ENCODE measurements around the gene POMP.
"Not testable (repeated sequence)": the region's sequence is repeated elsewhere in the genome, so short reads cannot be mapped to it uniquely, and the experiment has no call there.

POMP gene

GRCh38 chr13:28685114-28685513 is 26.2 kb downstream of the POMP start:
- no peak for TF ChIP-seq Cebpa-rat (IDR thresholded peaks at IDR 0.05)
- H3K4me2 ChIP-seq: no peak overlapping the region
- H3K27me3 ChIP-seq: no peaks in the 10 kb centered on the region
- no peaks in the 10 kb centered on the region for H4K20me1 ChIP-seq
- H3K36me3 ChIP-seq: peaks cover 8% of the 10 kb centered on the region
- H3K9me3 ChIP-seq: peaks cover 8% of the 10 kb centered on the region
- no peak overlapping the region for H3K27ac ChIP-seq
- H3K9ac ChIP-seq: no peak overlapping the region
- no peaks in the 10 kb centered on the region for H3K4me1 ChIP-seq
- no peak overlapping the region for H3K4me3 ChIP-seq

GRCh38 chr13:28685892-28686291 is 27.0 kb downstream of the POMP start:
- Histone ChIP-seq H3K9ac (no peak overlapping the region), H3K9me3 (peaks cover 8% of the 10 kb centered on the region), H3K27ac (no peak overlapping the region), H4K20me1 (no peaks in the 10 kb centered on the region), H3K27me3 (no peaks in the 10 kb centered on the region), H3K4me2 (no peak overlapping the region), H3K4me1 (no peaks in the 10 kb centered on the region), H3K4me3 (no peak overlapping the region), H3K36me3 (0 out of 2 replicates have a peak, but pooled peaks cover under 1% of the 10 kb centered on the region)
- no peak for TF ChIP-seq Cebpa-rat (IDR thresholded peaks at IDR 0.05)

- not testable (repeated sequence) for H3K9me3 ChIP-seq, H3K36me3 ChIP-seq, H3K4me1 ChIP-seq, H3K9ac ChIP-seq, H4K20me1 ChIP-seq, H3K27ac ChIP-seq, H3K4me3 ChIP-seq, H3K4me2 ChIP-seq, H3K27me3 ChIP-seq
Observed at GRCh38 chr13:28693605-28694491, 34.9 kb downstream of the POMP start.

GRCh38 chr13:28697441-28697840 is 38.5 kb downstream of the POMP start:
- H3K27ac ChIP-seq: no peak overlapping the region
- H3K4me2 ChIP-seq: no peak overlapping the region
- TF ChIP-seq Cebpa-rat (IDR thresholded peaks at IDR 0.05): no peak
- no peaks in the 10 kb centered on the region for H4K20me1 ChIP-seq
- H3K27me3 ChIP-seq: no peaks in the 10 kb centered on the region
- H3K36me3 ChIP-seq: no peaks in the 10 kb centered on the region; the same call in 1 of the 2 replicates
- no peaks in the 10 kb centered on the region for H3K9me3 ChIP-seq
- H3K4me3 ChIP-seq: no peak overlapping the region
- H3K9ac ChIP-seq: no peak overlapping the region
- no peaks in the 10 kb centered on the region for H3K4me1 ChIP-seq

- H3K27ac ChIP-seq: no peak overlapping the region
- no peak overlapping the region for H3K4me2 ChIP-seq
- no peak overlapping the region for H3K4me3 ChIP-seq
- H4K20me1 ChIP-seq: no peaks in the 10 kb centered on the region
- H3K4me1 ChIP-seq: no peaks in the 10 kb centered on the region
- H3K9me3 ChIP-seq: no peaks in the 10 kb centered on the region
- H3K36me3 ChIP-seq: no peaks in the 10 kb centered on the region; the same call in 1 of the 2 replicates
- H3K9ac ChIP-seq: no peak overlapping the region
- no peaks in the 10 kb centered on the region for H3K27me3 ChIP-seq
- no peak for TF ChIP-seq Cebpa-rat (IDR thresholded peaks at IDR 0.05)
Observed at GRCh38 chr13:28699246-28699645, 40.3 kb downstream of the POMP start.

GRCh38 chr13:28704282-28704681 is 45.4 kb downstream of the POMP start:
- H3K4me2 ChIP-seq: no peak overlapping the region
- no peak overlapping the region for H3K27ac ChIP-seq
- H4K20me1 ChIP-seq: no peaks in the 10 kb centered on the region
- H3K4me1 ChIP-seq: no peaks in the 10 kb centered on the region
- H3K27me3 ChIP-seq: no peaks in the 10 kb centered on the region
- no peak overlapping the region for H3K9ac ChIP-seq
- TF ChIP-seq Cebpa-rat (IDR thresholded peaks at IDR 0.05): no peak
- H3K9me3 ChIP-seq: no peaks in the 10 kb centered on the region
- H3K4me3 ChIP-seq: no peak overlapping the region
- no peaks in the 10 kb centered on the region; the same call in 1 of the 2 replicates for H3K36me3 ChIP-seq

- H3K36me3 ChIP-seq: no peaks in the 10 kb centered on the region; the same call in 1 of the 2 replicates
- no peak overlapping the region for H3K27ac ChIP-seq
- H3K4me2 ChIP-seq: no peak overlapping the region
- H3K27me3 ChIP-seq: no peaks in the 10 kb centered on the region
- H3K9ac ChIP-seq: no peak overlapping the region
- H3K4me1 ChIP-seq: no peaks in the 10 kb centered on the region
- no peaks in the 10 kb centered on the region for H3K9me3 ChIP-seq
- H4K20me1 ChIP-seq: no peaks in the 10 kb centered on the region
- no peak overlapping the region for H3K4me3 ChIP-seq
- TF ChIP-seq Cebpa-rat (IDR thresholded peaks at IDR 0.05): no peak
Observed at GRCh38 chr13:28704919-28705318, 46.0 kb downstream of the POMP start.

GRCh38 chr13:28705461-28706083 is 46.6 kb downstream of the POMP start:
- no peak overlapping the region for H3K27ac ChIP-seq
- H3K36me3 ChIP-seq: no peaks in the 10 kb centered on the region
- no peaks in the 10 kb centered on the region for H3K4me1 ChIP-seq
- no peaks in the 10 kb centered on the region for H4K20me1 ChIP-seq
- no peak overlapping the region for H3K4me2 ChIP-seq
- TF ChIP-seq Cebpa-rat (IDR thresholded peaks at IDR 0.05): no peak
- no peaks in the 10 kb centered on the region for H3K9me3 ChIP-seq
- no peak overlapping the region for H3K9ac ChIP-seq
- H3K27me3 ChIP-seq: no peaks in the 10 kb centered on the region
- H3K4me3 ChIP-seq: no peak overlapping the region

GRCh38 chr13:28707629-28708427 is 48.9 kb downstream of the POMP start:
- H3K9me3 ChIP-seq: no peaks in the 10 kb centered on the region
- H3K9ac ChIP-seq: no peak overlapping the region
- H3K4me1 ChIP-seq: no peaks in the 10 kb centered on the region
- no peaks in the 10 kb centered on the region for H3K36me3 ChIP-seq
- H3K4me3 ChIP-seq: no peak overlapping the region
- no peak overlapping the region for H3K4me2 ChIP-seq
- H4K20me1 ChIP-seq: no peaks in the 10 kb centered on the region
- H3K27me3 ChIP-seq: no peaks in the 10 kb centered on the region
- H3K27ac ChIP-seq: no peak overlapping the region
- no peak for TF ChIP-seq Cebpa-rat (IDR thresholded peaks at IDR 0.05)

GRCh38 chr13:28710161-28710560 is 51.2 kb downstream of the POMP start:
- H3K27ac ChIP-seq: no peak overlapping the region
- H3K9ac ChIP-seq: no peak overlapping the region
- H3K27me3 ChIP-seq: no peaks in the 10 kb centered on the region
- no peak overlapping the region for H3K4me2 ChIP-seq
- no peak overlapping the region for H3K4me3 ChIP-seq
- TF ChIP-seq Cebpa-rat (IDR thresholded peaks at IDR 0.05): no peak
- H4K20me1 ChIP-seq: no peaks in the 10 kb centered on the region
- H3K9me3 ChIP-seq: no peaks in the 10 kb centered on the region
- H3K36me3 ChIP-seq: no peaks in the 10 kb centered on the region
- H3K4me1 ChIP-seq: no peaks in the 10 kb centered on the region

Measured in BLaER1 (cell line).